Activated naive CD8-positive, alpha-beta T cell treated with anti-CD3 and anti-CD28 coated beads for 36 hours (primary cell): Measurements from ENCODE around the gene ZNF592. TPM values are rescaled to one million over a fixed set of nuclear protein-coding genes. Genes with fewer than 3 reads are reported as not detected.

Experiments used
- total RNA-seq, 2 experiments: library from RNA; stranded (reverse); gene quantifications; one replicate each; pipeline ENCODE4 v1.2.3, GENCODE V29; 2021

ZNF592 gene
- total RNA-seq, 2 experiments from 2014 or later = 24.5 to 26.5 TPM

Other genes starting within 250 kb of the ZNF592 start
- 1 to 10 TPM; 5.9 to 7.6 TPM for gene ZSCAN2, start 147.6 kb upstream of the ZNF592 start, total RNA-seq
- gene WDR73, start 94.3 kb upstream of the ZNF592 start, total RNA-seq = 10 to 100 TPM; 22.1 to 26.3 TPM
- gene NMB, start 90.4 kb upstream of the ZNF592 start, total RNA-seq = 1 to 10 TPM; 2.6 TPM
- 10 to 100 TPM; 89.3 to 93.5 TPM for gene SEC11A, start 32.5 kb upstream of the ZNF592 start, total RNA-seq
- gene ALPK3, start 68.8 kb downstream of the ZNF592 start, total RNA-seq = under 1 TPM; 0.04 to 0.06 TPM
- gene SLC28A1, start 136.1 kb downstream of the ZNF592 start, total RNA-seq = not detected
- gene PDE8A, start 233.3 kb downstream of the ZNF592 start, total RNA-seq = 10 to 100 TPM; 17.3 to 18.7 TPM